Peyer's patch (tissue), 4 donors: ENCODE results near the gene RNF149.

Source experiments
- CTCF ChIP-seq, 6 experiments: fragments of 450-650 bp in 4 of 6; fragments of 200-600 bp in 2 of 6; sonication (generic) in 1 of 6; IDR thresholded peaks; one replicate each; pipeline ENCODE4 v1.5.1; 2017 to 2019; ENCODE audit warnings: antibody characterized with exemption in 6 of 6, mild to moderate bottlenecking in 3 of 6, moderate library complexity in 1 of 6
- POLR2A ChIP-seq, 2 donors: fragments of 450-650 bp; IDR thresholded peaks; one replicate each; pipeline ENCODE4 v1.5.1; 2017; ENCODE audit warnings: antibody characterized with exemption in 2 of 2, mild to moderate bottlenecking in 2 of 2, moderate library complexity in 2 of 2

GRCh38 chr2:101230541-101231001 lies 77.9 kb downstream of the RNF149 start:
- TF ChIP-seq CTCF (IDR thresholded peaks at IDR 0.05) (no peak), POLR2A (IDR thresholded peaks at IDR 0.05) (no peak)
